ENCODE measurements around the gene TMED9. TPM values are rescaled to one million over a fixed set of nuclear protein-coding genes. Genes with fewer than 3 reads are reported as not detected.

TMED9 gene
- total and polyA plus RNA-seq, 9 of the 15 experiments (the other 6 are each of a cell fraction or from before 2014, with no cell fraction given): 43.7 to 301 (median 90.0) TPM

DNA sequence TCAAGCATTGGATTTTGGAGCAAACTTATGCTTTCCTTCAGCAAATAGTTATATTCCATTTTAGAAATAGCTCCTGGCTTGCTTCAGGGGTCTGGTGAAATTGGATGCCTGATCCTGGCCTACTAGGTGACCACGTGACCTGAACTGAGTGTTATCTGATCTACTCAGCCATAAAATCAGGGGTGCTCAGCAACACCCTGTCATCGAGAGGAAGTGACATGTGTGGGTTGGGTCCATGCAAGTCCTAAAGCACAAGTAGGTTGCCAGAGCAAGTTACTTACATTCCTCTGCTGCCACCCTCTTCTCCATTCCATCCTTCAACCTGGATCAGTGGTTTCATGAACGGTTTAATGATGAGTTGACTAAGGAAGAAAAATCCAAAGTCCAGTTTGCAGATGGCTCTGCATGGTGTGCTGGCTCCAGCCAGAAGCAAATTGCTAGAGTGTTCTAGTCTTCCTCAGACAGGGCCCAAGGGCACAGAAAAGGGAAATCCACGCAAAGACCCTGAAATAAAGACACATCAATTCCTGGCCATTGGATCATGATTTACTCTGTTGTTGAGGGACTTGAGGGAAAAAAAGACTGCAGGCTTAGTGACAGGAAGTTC, 34.9 kb upstream of the TMED9 start (continued):
- TF ChIP-seq, protein P1, sequence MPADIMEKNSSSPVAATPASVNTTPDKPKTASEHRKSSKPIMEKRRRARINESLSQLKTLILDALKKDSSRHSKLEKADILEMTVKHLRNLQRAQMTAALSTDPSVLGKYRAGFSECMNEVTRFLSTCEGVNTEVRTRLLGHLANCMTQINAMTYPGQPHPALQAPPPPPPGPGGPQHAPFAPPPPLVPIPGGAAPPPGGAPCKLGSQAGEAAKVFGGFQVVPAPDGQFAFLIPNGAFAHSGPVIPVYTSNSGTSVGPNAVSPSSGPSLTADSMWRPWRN (IDR thresholded peaks at IDR 0.05; ENCODE audit: low read depth): 0 out of 2 replicates have a peak, but pooled peaks have one; percentile 19
- TF ChIP-seq, protein P2, sequence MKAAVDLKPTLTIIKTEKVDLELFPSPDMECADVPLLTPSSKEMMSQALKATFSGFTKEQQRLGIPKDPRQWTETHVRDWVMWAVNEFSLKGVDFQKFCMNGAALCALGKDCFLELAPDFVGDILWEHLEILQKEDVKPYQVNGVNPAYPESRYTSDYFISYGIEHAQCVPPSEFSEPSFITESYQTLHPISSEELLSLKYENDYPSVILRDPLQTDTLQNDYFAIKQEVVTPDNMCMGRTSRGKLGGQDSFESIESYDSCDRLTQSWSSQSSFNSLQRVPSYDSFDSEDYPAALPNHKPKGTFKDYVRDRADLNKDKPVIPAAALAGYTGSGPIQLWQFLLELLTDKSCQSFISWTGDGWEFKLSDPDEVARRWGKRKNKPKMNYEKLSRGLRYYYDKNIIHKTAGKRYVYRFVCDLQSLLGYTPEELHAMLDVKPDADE (conservative IDR thresholded peaks at IDR 0.05; ENCODE audit: control insufficient read depth, low read depth, low read length): no peak
- TF ChIP-seq ZNF282 (CRISPR knock-in tag; IDR thresholded peaks at IDR 0.05) (no peak), CEBPB (tag; IDR thresholded peaks at IDR 0.05) (no peak), MYBL2 (IDR thresholded peaks at IDR 0.05; ENCODE audit: low read depth) (no peak), MYBL2 (CRISPR knock-in tag; IDR thresholded peaks at IDR 0.05; ENCODE audit: borderline replicate concordance) (no peak), CHD1 (IDR thresholded peaks at IDR 0.05; ENCODE audit: low read length) (no peak), BRCA1 (IDR thresholded peaks at IDR 0.05) (no peak), BRCA1 (CRISPR knock-in tag; IDR thresholded peaks at IDR 0.05) (no peak), EP400 (IDR thresholded peaks at IDR 0.05) (peak; percentile 33; the same call in 1 of the 2 replicates), PYGO2 (tag; IDR thresholded peaks at IDR 0.05) (no peak), RB1 (IDR thresholded peaks at IDR 0.05; ENCODE audit: low read depth) (no peak), CBX8 (IDR thresholded peaks at IDR 0.05; ENCODE audit: borderline replicate concordance, extremely low read depth, low read depth, low read length, poor library complexity, severe bottlenecking) (no peak), ESRRA (IDR thresholded peaks at IDR 0.05; ENCODE audit: borderline replicate concordance, low read depth) (no peak), MBD2 (IDR thresholded peaks at IDR 0.05; ENCODE audit: borderline replicate concordance, low read depth) (no peak), HNRNPUL1 (IDR thresholded peaks at IDR 0.05; ENCODE audit: low read length) (no peak)
- TF ChIP-seq, protein P3, sequence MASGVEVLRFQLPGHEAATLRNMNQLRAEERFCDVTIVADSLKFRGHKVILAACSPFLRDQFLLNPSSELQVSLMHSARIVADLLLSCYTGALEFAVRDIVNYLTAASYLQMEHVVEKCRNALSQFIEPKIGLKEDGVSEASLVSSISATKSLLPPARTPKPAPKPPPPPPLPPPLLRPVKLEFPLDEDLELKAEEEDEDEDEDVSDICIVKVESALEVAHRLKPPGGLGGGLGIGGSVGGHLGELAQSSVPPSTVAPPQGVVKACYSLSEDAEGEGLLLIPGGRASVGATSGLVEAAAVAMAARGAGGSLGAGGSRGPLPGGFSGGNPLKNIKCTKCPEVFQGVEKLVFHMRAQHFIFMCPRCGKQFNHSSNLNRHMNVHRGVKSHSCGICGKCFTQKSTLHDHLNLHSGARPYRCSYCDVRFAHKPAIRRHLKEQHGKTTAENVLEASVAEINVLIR (CRISPR knock-in tag; IDR thresholded peaks at IDR 0.05): peak; percentile 59; the same call in 1 of the 2 replicates
- TF ChIP-seq, protein P4, sequence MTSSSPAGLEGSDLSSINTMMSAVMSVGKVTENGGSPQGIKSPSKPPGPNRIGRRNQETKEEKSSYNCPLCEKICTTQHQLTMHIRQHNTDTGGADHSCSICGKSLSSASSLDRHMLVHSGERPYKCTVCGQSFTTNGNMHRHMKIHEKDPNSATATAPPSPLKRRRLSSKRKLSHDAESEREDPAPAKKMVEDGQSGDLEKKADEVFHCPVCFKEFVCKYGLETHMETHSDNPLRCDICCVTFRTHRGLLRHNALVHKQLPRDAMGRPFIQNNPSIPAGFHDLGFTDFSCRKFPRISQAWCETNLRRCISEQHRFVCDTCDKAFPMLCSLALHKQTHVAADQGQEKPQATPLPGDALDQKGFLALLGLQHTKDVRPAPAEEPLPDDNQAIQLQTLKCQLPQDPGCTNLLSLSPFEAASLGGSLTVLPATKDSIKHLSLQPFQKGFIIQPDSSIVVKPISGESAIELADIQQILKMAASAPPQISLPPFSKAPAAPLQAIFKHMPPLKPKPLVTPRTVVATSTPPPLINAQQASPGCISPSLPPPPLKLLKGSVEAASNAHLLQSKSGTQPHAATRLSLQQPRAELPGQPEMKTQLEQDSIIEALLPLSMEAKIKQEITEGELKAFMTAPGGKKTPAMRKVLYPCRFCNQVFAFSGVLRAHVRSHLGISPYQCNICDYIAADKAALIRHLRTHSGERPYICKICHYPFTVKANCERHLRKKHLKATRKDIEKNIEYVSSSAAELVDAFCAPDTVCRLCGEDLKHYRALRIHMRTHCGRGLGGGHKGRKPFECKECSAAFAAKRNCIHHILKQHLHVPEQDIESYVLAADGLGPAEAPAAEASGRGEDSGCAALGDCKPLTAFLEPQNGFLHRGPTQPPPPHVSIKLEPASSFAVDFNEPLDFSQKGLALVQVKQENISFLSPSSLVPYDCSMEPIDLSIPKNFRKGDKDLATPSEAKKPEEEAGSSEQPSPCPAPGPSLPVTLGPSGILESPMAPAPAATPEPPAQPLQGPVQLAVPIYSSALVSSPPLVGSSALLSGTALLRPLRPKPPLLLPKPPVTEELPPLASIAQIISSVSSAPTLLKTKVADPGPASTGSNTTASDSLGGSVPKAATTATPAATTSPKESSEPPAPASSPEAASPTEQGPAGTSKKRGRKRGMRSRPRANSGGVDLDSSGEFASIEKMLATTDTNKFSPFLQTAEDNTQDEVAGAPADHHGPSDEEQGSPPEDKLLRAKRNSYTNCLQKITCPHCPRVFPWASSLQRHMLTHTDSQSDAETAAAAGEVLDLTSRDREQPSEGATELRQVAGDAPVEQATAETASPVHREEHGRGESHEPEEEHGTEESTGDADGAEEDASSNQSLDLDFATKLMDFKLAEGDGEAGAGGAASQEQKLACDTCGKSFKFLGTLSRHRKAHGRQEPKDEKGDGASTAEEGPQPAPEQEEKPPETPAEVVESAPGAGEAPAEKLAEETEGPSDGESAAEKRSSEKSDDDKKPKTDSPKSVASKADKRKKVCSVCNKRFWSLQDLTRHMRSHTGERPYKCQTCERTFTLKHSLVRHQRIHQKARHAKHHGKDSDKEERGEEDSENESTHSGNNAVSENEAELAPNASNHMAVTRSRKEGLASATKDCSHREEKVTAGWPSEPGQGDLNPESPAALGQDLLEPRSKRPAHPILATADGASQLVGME (CRISPR knock-in tag; IDR thresholded peaks at IDR 0.05): no peak

Measured in K562 (cell line).